GM19452 (cell line): ENCODE measurements around the gene PFKFB1.

Source experiments
- ATAC-seq: cut with Tn5 transposase; IDR thresholded peaks from one replicate; pipeline ENCODE4 v1.9.1; 2021; ENCODE audit not compliant: unreplicated experiment

The PFKFB1 gene

DNA sequence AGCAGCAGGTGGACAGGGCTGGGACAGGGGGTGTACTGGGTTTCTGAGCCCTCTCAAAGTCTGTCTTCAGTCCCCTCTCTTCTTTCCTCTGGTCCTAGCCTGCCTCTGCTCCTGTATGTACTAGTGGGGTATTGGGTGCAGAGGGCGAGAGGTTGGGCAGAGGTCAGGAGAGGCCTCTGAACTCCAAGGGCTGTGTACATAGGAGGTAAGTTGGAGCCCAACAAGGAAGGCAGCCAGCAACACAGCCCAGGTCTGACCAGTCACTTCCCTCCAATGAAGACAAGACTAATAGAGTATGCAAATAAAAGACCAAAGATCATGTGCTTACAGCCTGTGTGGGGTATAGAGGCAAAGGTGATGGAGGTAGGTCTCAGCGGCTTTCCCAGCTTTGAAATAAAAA, at the start of gene PFKFB1:
Gene PFKFB1 (minus strand): TSS at position 90 of the 400 bp plus-strand sequence. CDS start 181 bp downstream, outside the sequence.
- ATAC-seq: no peak

DNA sequence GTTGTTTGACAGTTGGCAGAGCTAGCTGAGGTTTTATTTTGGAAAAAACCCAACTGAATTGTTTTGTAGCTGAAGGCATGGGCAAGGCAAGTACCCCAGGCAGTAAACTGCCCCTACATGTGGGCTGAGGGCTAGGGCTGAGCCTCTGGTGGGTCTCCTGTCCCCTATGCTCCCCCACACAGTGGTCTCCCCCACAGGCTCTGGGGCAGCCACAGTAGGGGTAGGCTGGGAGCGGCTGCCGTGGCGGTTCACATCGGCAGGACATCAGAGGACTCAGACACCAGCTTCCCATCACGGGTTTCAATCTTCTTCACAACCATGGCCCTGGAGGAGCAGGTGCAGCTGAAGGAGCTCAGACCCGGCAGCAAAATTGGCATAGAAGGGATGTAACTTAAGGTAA, 47.5 kb upstream of the PFKFB1 start:
- ATAC-seq: no peak

DNA sequence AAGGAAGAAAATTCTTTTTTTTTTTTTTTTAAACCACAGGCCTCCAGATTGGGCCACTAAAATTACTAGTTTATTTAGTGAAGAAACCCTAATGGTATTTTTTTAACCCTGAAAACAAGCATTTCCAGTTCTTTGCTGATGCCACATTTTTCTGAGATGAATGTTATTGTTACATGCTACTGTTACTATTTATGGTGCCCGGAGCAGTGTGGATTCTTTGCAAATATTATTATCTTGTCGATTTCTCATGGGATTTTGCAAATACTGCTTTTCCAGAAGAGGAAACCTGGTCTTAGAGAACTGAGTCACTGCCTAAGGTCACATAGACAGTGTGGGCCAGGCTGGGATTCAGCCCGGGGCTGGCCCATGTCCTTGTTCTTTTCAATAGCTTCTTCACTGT, 45.5 kb upstream of the PFKFB1 start:
- ATAC-seq: no peak

DNA sequence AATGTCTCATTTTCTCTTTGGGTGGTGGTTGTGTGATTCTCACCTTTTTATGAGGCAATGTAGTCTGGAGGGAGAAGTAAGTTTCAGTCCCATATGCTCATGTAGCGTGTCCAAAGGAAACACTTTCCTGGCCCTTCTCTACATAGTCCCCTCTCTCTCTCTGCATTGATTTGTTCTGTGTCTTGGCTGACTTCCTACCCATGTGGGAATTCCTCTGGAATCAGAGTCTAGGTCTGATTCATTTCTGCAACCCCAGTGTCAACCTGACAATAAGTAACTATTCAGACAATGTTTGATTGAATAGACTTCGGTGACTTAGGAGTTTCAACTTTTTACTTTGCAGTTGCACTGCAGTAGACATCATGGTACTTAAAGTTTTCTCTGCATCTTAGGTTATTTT, 39.4 kb upstream of the PFKFB1 start:
- ATAC-seq: no peak

DNA sequence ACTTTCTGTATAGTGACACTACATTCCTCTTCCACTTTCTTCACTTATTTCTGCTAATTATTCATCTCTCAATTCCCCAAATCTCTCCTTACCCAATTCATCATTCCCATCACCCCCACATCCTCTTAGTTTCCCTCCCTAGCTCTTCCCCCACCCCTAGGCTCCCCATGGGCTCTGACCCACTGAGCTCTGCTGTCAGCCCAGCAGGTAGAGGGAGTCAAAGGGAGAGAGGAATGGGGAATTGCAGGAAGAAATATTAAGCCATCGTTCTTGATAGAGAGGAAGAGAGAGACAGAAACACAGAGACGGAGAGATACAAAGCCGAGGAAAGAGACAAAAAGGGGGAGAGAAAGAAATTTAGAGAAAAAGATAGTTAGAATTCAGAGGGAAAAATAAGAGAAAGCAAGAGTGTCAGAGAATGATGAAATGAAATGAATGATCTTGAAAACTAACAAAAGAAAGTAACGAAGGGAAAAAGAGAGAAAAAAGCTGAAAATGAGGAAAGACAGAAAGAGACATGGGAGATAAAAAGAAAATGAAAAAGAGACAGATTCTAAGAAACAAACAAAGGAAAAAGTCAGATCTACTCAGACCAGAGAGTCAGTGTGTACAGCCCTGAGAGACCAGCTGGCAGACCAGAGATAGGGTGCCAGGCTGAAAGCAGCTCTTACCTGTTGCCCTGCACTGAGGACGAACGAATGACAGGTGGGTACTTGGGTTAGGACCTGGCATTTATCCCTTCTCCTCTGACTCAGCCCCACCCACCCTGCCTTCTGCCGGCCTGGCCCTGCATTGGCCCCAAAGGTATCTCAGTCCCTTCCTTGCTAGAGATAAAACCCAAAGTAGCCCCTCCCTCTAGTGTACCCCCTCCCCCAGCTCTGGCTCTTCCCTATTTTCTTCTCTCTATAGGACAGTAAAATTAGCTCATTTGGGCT, 36.5 kb upstream of the PFKFB1 start, which contains the start of gene ALAS2:
Gene ALAS2 (minus strand): TSS at position 707 of the 935 bp plus-strand sequence. CDS start 4,977 bp downstream, outside the sequence.
- ATAC-seq: no peak

DNA sequence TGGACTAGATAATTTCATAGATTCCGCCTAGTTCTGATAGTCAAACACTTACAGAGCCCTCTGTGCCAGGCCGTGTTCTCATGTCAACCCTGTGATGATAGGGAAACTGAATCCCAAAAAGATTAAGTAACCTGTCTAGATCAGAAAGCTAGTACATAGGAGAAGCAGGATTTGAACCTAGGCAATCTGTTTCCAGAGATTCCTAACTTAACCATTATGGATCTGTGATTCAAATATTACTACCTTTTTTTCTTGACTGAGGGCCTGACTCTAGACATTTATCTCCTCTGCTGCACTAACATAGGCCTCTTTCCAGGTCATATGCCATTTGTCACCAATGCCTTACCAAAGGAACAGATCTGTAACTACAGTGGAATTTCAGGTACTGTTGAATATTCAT, 35.3 kb upstream of the PFKFB1 start:
- no peak for ATAC-seq

DNA sequence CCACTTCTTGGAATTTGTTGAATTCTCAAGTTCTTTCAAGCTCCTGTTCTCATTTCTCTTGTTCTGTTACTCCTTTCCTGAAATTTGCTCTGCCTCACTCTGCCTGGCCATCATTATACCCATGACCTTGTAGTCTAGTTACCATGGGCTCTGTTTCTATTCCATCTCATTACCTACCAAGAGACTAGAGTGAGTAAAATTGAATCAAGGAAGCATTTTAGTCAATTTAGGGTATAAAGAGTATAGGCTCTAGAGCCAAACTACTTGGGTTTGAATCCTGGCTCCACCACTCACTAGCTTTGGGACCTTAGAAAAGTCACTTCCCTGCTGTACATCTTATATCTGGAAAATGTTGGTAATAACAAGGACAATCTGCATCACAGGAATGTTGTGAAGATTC, 34.6 kb upstream of the PFKFB1 start:
- no peak for ATAC-seq

DNA sequence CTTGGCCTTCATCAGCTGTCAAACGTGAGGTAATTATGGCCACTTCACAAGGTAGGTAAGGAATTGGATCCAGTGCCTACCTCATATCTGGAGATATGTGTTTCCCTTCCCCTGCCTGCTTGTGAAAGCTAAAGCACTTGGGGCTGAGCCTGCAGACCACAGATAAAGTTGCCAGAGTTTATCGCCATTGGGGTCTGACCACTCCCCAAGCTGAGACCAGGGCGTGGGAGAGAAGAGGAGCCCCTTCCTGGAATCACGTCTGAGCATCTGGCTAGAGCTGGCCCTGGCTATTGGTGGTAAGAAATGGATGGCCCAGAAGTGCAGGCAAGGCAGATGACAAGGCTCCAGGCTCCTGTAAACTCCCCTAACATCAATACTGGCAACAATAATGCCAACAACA, 34.1 kb upstream of the PFKFB1 start:
- ATAC-seq: no peak

DNA sequence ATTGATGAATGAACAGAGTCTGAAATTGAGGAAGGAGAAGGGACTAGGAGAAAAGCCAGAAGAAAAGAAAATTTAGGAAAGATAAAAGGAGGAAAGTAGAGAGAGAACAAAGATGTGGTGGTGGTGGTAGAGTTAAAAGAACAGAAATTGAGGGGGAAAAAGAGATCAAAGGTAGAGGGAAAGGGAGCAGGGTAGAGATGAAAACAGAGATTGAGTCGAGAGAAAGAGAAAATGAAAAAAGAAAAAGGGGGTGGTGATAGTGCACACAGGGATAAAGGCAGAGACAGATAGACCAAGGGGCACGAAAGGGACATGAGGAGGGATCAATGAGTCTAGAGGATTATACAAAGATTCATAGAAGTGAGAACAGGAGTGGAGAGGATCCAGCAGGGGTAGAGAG, 32.9 kb upstream of the PFKFB1 start:
- no peak for ATAC-seq

DNA sequence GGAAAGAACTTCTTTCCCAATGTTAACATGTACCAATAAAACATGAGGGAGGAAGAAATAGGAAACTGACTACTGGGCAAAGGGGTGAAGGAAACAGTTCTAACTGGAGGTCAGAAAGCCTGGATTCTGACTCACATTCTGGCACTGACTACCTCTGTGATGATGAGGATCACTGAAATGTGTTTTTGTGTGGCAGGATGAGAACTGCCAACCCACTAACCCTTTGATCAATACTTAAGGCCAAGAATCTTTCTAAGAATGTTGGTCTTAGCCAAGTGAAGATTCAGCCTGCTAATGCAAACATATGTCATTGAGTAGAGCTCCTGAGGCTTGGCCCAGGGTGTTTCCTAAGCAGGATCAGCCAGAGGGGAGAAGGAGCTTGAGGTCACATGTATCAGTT, 32.2 kb upstream of the PFKFB1 start:
- no peak for ATAC-seq

DNA sequence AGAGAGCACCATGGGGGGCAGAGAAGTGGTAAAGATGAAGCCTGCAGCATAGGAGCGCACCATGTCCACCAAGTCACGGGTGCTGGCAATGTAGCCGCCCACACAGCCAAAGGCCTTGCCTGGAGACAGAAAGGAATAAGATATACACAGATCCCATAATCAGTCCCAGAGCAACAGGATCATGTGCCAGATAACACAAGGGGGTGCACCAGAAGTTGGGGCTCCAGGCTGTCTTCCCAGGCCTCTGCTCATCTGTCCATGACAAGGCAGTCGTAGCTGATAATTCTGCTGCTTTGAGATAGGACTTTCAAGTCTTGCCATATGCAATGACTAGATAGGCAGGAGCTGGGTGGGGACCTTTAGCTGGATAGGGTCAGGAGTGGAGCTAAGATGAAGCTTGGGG, 20.9 kb upstream of the PFKFB1 start:
- ATAC-seq: no peak

DNA sequence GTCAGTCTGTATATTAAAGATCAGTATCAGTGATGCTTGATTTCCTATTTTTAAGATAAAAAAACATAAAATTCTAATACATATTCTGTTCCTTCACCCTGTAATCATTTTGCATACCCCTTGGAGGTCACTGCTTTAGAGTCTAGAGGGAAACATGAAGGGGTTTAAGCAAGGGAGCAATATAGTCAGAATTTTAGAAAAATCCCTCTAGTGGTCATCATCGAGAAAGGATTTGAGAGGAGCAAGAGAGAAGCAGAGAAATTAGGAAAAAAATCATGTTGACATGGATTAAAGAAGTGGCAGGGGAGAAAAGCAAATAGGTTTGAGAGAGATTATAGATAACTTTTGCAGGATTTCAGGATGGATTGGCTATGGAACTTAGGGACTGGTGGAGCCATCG, 17.3 kb upstream of the PFKFB1 start:
- ATAC-seq: no peak

DNA sequence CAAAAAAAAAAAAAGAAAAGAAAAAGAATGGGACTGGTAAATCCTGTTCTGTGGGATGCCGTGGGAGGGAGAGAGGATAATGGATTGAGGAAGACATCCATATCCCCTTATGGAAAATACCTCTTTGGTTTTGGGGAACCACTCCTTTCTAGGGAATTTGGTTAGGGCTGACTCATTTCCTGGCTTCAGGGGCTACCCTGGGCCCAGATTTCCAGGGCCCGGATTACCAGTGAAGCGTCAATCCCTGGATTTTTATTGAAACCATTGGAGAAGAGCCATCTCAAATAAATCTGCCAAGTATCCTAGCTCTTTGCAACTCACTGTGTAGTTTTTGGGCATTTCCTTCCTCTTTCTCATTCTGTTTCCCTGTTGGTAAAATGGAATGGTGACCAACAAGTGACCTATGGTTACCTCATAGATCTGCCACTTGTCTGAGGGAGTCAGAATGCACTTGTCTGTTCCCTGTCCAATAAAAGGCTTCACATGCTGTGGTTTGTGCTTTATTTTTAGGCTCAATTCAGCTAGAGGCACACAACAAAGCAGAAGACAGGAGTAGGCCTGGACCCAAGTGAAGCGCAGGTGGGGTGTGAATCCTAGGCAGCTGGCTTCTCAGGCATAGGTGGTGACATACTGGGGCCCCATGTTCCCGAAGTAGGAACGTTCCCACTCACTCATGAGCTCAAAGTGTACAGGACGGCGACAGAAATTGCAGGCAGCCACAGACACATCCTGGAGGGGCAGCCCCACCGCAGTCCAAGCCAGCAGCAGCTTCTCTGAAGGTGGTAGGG, 14.8 kb upstream of the PFKFB1 start:
- ATAC-seq: no peak

DNA sequence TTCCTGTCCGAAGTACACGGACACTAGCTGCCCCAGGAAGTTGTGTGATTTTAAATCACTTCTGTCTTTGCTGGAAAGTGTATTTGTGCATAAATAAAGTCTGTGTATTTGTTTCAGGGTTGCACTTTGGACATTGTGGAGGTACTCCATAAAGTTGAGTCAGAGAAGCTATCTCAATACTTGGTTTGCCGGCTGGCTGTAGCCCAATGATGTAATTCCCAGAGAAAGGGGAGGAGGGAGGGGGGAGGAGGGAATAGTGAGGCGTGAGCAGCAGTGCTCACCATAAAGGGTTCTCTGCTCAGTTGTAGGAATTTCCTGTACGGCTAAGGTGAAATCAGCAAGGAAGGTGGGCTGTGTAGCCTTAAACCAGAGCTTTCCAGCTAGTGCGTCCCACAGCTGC, 13.7 kb upstream of the PFKFB1 start:
- ATAC-seq: no peak

DNA sequence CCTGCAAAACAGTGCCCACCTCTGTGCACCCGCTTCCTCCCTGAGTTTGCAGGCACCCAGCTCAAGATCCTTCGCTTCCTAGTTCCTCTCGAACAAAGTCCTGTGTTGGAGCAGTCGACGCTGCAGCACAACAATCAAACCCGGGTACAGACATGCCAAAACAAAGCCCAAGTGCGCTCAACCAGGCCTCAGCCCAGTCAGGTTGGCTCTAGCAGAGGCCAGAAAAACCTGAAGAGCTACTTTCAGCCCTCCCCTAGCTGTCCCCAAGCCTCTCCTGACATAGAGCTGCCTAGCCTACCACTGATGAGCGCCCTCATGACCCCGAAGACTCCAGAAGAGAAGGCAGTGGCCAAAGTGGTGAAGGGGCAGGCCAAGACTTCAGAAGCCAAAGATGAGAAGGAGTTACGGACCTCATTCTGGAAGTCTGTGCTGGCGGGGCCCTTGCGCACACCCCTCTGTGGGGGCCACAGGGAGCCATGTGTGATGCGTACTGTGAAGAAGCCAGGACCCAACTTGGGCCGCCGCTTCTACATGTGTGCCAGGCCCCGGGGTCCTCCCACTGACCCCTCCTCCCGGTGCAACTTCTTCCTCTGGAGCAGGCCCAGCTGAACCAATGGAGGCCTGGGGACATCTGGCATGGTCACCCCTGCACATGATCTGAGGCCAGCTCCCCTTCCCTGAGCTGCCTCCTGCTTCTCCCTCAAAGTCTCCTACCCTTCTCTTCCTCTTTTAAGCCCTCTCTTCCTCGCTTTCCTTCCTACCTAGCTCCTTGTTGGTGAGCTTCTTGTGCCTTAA, 13.0 kb upstream of the PFKFB1 start:
- ATAC-seq: no peak

DNA sequence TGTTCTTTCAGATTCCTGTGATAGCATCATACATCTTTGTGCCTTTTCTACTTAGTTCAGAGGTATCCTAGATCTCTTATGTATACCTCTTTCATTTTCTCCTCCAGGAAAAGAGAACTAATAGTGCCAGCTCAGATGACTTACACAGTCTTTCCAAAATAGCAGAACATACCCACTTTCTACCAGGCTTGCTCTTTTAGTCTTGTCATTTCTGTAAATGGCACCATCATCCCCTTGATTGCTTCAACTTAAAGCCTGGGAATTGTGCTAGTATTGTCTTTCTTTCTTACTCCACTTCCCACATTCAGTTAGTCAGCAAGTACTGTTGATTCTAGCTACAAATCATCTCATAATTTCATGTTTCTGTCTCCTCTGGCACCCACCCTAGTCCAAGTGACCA, 11.3 kb upstream of the PFKFB1 start:
- ATAC-seq: no peak

DNA sequence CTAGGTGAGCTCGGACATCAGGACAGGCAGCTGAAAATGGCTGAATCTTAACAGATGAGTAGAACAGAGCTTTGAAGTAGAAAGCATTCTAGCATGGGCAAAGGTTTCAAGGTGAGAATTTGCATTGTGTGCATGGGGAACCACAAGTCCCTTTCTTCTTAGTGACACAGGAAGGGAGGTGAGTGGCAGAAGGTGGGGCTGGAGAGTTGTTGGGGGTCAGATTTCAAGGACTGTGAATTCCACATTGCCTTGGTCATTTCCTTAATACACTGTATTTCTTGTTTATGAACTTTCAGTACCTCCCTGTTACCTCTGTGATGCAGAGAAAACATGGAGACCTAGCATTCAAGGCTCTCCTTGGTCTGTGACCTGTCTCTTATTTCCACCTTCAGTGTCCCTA, 10.2 kb upstream of the PFKFB1 start:
- no peak for ATAC-seq

DNA sequence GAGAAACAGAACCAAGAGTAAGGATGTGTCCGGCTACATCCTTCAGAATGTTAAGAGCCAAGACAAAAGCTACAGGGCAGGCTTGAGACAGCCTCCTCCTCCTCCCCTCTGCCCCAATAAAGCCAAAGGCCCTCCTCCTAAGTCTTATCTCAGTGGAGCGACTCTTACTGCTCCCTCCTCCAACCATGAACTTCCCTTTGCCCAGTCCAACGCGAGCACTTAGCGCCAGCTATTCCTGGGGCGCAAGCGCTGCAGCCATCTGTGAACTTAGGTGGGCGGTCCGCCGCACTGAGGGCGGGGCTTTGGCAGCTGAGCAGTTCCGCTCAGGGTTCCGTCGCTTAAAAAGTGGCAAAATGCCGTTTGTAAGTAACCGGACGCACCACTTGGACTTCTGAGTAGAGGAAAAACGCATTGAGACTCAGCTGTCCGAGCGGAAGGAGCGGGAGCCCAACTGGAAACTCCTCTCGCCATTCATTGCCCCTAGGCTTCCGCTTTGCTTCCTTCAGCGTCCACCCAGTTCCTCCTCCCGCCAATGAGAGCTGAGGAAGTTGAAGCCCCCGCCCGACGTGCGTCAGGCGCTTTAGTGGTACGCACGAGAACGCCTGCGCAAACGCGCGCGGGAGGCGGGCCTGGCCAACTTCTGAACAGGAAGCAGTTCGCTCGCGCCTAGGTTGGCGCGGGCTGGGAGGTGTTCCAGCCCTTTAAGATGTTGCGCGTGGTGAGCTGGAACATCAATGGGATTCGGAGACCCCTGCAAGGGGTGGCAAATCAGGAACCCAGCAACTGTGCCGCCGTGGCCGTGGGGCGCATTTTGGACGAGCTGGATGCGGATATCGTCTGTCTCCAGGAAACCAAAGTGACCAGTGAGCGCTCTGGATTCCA, 6.0 kb upstream of the PFKFB1 start, which contains the start of gene APEX2:
Gene APEX2 (plus strand): TSS at position 647 of the 882 bp plus-strand sequence. CDS start 60 bp downstream, at position 707.
- ATAC-seq: peak; percentile 94

DNA sequence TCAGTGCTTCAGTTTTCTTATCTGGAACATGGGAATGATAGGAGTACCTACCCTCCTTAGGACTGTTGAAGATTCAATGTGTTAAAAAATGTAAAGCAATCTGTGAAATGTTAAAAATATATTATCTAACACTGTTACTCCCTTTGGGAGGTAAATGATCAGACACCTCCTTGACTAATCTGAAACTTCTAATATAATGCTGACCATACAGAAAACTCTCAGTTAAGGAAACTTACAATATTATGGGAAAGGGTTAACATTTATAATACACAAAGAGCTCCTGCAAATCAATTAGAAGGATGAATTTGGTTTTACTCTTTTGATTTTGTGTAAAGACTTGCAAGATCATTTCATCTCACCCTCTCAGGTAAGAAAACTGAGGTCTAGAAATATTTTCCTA, 1.6 kb upstream of the PFKFB1 start:
- ATAC-seq: no peak
